HL-60 (cell line): ENCODE results near the gene RAET1E.

Experiments used
- DNase-seq, 2 experiments: peaks; one replicate each; pipeline ENCODE4 v3.0.0-alpha.2; 2010 to 2020; ENCODE audit warnings: low read depth in 1 of 2, low spot score in 1 of 2
- H3K27ac ChIP-seq: fragments of 250-450 bp; sonication (Bioruptor Pico); replicated peaks from 2 replicates; pipeline ENCODE4 v1.5.1; 2020; ENCODE audit warnings: mild to moderate bottlenecking, moderate library complexity
- H3K27me3 ChIP-seq: fragments of 250-450 bp; sonication (Bioruptor Pico); 2 replicates; pipeline ENCODE4 v1.5.1; 2021; ENCODE audit warnings: mild to moderate bottlenecking, moderate library complexity; ENCODE audit not compliant: insufficient read depth, poor library complexity, severe bottlenecking
- H3K4me3 ChIP-seq: replicated peaks from 2 replicates; pipeline ENCODE4 v1.5.1; 2011; ENCODE audit warnings: mild to moderate bottlenecking, control low read depth, low read length; ENCODE audit not compliant: insufficient read depth
- CTCF ChIP-seq: IDR thresholded peaks from one replicate; pipeline ENCODE4 v1.5.1; 2011; ENCODE audit warnings: low read length, control low read depth, inconsistent platforms; ENCODE audit not compliant: insufficient read depth
- GABPA ChIP-seq: IDR thresholded peaks from 2 replicates; pipeline ENCODE4 v1.6.1; 2012; ENCODE audit warnings: low read depth
- POLR2AphosphoS5 ChIP-seq: IDR thresholded peaks from 2 replicates; pipeline ENCODE4 v1.6.1; 2012; ENCODE audit warnings: low read depth
- SPI1 ChIP-seq: IDR thresholded peaks from 2 replicates; pipeline ENCODE4 v1.6.1; 2012; ENCODE audit warnings: low read depth, mild to moderate bottlenecking, borderline replicate concordance
- TF ChIP-seq, protein P1 (sequence below): IDR thresholded peaks from 2 replicates; pipeline ENCODE4 v1.6.1; 2012; ENCODE audit warnings: low read depth; ENCODE audit not compliant: insufficient replicate concordance

Gene RAET1E

DNA sequence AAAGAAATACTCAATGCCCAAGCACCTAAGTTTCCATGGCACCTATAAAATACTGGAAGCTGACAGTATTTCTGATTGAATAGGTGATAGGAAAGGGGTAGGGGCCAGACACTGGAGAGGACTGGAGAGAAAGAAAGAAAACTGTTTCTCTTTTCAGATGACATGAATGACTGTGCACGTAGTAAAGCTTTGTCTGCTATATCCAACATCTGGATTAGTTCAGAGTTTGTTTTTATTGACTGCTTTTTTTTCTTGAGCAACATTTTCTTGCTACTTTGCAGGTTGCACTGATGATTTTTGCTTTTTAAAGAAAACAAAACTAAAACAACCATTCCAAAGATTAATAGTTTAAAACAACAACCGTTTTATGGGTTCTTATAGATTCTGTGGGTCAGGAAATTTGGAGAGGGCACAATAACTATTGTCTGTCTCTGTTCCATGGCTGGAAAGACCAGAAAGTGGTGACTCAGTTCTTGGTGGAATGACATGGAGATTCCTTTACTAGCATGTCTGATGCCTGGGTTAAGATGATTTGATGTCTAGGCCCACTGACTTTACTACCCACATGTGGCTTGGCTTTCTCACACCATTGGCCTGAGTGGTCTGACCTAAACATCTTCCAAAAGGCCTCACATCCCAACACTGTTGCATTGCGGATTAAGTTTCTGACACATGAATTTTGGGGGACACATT is 21.5 kb downstream of the RAET1E start:
- no peak overlapping the region for H3K27ac ChIP-seq
- TF ChIP-seq SPI1 (no peak), GABPA (no peak), POLR2AphosphoS5 (no peak), CTCF (no peak)
- TF ChIP-seq, protein P1, sequence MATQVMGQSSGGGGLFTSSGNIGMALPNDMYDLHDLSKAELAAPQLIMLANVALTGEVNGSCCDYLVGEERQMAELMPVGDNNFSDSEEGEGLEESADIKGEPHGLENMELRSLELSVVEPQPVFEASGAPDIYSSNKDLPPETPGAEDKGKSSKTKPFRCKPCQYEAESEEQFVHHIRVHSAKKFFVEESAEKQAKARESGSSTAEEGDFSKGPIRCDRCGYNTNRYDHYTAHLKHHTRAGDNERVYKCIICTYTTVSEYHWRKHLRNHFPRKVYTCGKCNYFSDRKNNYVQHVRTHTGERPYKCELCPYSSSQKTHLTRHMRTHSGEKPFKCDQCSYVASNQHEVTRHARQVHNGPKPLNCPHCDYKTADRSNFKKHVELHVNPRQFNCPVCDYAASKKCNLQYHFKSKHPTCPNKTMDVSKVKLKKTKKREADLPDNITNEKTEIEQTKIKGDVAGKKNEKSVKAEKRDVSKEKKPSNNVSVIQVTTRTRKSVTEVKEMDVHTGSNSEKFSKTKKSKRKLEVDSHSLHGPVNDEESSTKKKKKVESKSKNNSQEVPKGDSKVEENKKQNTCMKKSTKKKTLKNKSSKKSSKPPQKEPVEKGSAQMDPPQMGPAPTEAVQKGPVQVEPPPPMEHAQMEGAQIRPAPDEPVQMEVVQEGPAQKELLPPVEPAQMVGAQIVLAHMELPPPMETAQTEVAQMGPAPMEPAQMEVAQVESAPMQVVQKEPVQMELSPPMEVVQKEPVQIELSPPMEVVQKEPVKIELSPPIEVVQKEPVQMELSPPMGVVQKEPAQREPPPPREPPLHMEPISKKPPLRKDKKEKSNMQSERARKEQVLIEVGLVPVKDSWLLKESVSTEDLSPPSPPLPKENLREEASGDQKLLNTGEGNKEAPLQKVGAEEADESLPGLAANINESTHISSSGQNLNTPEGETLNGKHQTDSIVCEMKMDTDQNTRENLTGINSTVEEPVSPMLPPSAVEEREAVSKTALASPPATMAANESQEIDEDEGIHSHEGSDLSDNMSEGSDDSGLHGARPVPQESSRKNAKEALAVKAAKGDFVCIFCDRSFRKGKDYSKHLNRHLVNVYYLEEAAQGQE, result no peak
- H3K4me3 ChIP-seq, result no peak overlapping the region
- no peak for DNase-seq
- H3K27me3 ChIP-seq, result no peaks in the 10 kb centered on the region

DNA sequence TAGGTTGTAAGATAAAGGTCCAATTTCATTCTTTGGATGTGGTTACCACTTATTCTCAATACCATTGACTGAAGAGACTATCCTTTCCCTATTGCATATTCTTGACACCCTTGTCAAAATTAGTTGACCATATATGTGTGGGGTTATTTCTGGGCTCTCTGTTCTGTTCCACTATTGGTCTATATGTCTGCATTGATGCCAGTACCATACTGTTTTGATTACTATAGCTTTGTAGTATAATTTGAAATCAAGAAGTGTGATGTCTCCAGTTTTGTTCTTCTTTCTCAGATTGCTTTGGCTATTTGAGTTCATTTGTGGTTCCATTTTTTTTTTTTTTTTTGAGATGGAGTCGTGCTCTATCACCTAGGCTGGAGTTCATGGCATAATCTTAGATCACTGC is 25.7 kb downstream of the RAET1E start:
- Histone ChIP-seq H3K27ac (no peak overlapping the region), H3K27me3 (no peaks in the 10 kb centered on the region), H3K4me3 (no peak overlapping the region)
- no peak for TF ChIP-seq GABPA
- TF ChIP-seq, protein P1, result no peak
- no peak for TF ChIP-seq POLR2AphosphoS5
- TF ChIP-seq CTCF, result no peak
- no peak for TF ChIP-seq SPI1
- DNase-seq, result no peak

DNA sequence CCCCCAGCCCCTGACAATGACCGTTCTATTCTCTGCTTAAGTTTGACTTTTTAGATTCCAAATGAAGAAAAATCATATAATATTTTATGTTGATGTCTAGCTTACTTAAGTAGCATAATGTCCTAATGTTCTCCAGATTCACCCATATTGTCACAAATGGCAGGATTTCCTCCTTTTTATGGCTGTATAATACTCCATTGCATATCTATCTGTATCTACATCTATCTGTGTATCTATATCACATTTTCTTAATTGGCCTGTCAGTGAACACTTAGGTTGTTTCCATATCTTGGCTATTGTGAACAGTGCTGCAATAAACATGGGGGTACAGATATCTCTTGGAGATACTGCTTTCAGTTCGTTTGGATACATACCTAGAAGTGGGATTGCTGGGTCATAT is 26.7 kb downstream of the RAET1E start:
- TF ChIP-seq SPI1, result no peak
- TF ChIP-seq POLR2AphosphoS5, result no peak
- no peak for DNase-seq

DNA sequence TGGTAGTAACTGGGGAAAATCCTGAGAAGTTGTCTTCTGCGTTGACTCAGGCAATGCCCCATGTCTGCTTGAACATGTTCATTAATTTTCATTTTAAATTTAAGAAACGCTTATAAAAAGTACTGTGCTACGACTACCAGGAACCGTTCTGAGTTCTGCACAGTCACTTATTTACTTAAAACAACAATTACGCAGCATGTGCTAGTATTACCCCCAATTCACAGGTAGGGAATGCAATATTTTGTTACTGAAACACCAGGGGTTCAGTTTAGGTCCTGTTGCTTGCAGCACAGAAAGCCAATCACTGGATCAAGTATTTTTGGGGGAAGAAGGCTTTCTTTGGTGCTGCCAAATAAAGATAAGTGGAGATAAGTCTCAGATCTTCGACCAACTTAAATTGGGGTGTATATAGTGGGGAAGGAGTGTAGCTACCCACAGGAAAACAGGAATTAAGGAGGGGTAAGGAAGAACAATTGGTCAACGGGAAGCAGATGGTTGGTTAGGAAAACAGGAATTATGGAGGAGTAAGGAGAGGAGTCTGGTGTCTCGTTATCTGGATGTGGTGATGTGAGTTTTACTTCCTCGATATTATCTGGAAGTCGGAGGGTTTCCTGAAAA is 28.5 kb downstream of the RAET1E start:
- DNase-seq, result no peak
- H3K27ac ChIP-seq, result no peak overlapping the region
- TF ChIP-seq, protein P1, result no peak
- no peak for TF ChIP-seq CTCF
- no peak for TF ChIP-seq POLR2AphosphoS5
- no peak for TF ChIP-seq SPI1
- no peak for TF ChIP-seq GABPA
- no peaks in the 10 kb centered on the region for H3K27me3 ChIP-seq
- no peak overlapping the region for H3K4me3 ChIP-seq

More for the DNA sequence above, 26.7 kb downstream of the RAET1E start:
- H3K27me3 ChIP-seq, result no peaks in the 10 kb centered on the region
- H3K27ac ChIP-seq, result no peak overlapping the region
- H3K4me3 ChIP-seq, result no peak overlapping the region
